Tibial nerve (tissue), 4 donors: ENCODE results near the gene CD7.

ENCODE experiments used
- CTCF ChIP-seq, 5 experiments: fragments of 200-600 bp in 3 of 5; fragments of 450-650 bp in 2 of 5; sonication (generic) in 3 of 5; IDR thresholded peaks; one replicate each; pipeline ENCODE4 v1.5.1; 2016 to 2019; ENCODE audit warnings: antibody characterized with exemption in 5 of 5, mild to moderate bottlenecking in 3 of 5, moderate library complexity in 2 of 5
- EP300 ChIP-seq, 2 donors: sonication (generic); formaldehyde crosslinking; IDR thresholded peaks; one replicate each; pipeline ENCODE4 v1.6.1; 2017; ENCODE audit warnings: antibody characterized with exemption in 2 of 2, mild to moderate bottlenecking in 1 of 2
- POLR2A ChIP-seq, 2 donors: fragments of 450-650 bp; IDR thresholded peaks; one replicate each; pipeline ENCODE4 v1.6.1; 2017; ENCODE audit warnings: antibody characterized with exemption in 2 of 2, mild to moderate bottlenecking in 2 of 2, moderate library complexity in 2 of 2

DNA sequence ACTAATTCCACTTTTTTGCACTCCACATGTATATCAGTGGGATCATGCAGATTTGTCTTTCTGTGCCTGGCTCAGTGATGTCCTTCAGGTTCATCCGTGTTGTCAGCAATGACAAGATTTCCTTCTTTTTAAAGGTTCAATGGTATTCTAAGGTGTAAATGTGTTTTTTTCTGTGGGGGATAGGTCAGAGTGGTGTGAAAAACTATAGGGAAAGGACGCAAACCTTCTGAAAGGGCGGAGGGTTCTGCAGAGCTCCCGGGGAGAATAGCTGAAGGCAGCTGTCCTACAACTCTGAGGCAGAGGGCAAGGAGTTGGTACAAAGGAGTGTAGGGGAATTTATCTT is 22.0 kb downstream of the CD7 start:
- TF ChIP-seq CTCF (IDR thresholded peaks at IDR 0.05) (no peak), POLR2A (IDR thresholded peaks at IDR 0.05) (no peak), EP300 (IDR thresholded peaks at IDR 0.05) (no peak)
